ENCODE data around the gene HOXB1.

- TF ChIP-seq CTCF (IDR thresholded peaks at IDR 0.05; ENCODE audit: low read length), result no peak
- no peak for TF ChIP-seq EZH2 (IDR thresholded peaks at IDR 0.05; ENCODE audit: borderline replicate concordance, low read length)
These were observed 2.5 kb downstream of the HOXB1 start for GRCh38 chr17:48528153-48528935.
